GM12878 (cell line): ENCODE results near the gene NMNAT3. TPM values are rescaled to one million over a fixed set of nuclear protein-coding genes. Genes with fewer than 3 reads are reported as not detected.

Source experiments
- ATAC-seq: fragments of 200-7000 bp; cut with Tn5 transposase; 3 replicates; pipeline ENCODE4 v1.9.1; 2020; ENCODE audit warnings: mild to moderate bottlenecking, moderate library complexity
- BruUV-seq: library from RNA; stranded (reverse); fragments of 400-500 nt; replicated peaks from 2 replicates; lab custom pipeline; 2021; lab: Mats Ljungman, UMichigan
- CTCF ChIA-PET: fragments of 300-600 bp; sonication (Branson Sonifier 250); formaldehyde crosslinking; extraction: SDS; loops from one replicate; lab custom pipeline; 2021; ENCODE audit warnings: inconsistent platforms; lab: Yijun Ruan, JAX
- POLR2A ChIA-PET: fragments of 350-600 bp; formaldehyde crosslinking; extraction: SDS; loops from one replicate; lab custom pipeline; 2021; ENCODE audit warnings: inconsistent platforms; lab: Charles Lee
- RAD21 ChIA-PET: fragments of 300-600 bp; sonication (Branson Sonifier 250); formaldehyde crosslinking; loops from one replicate; lab custom pipeline; 2023; ENCODE audit warnings: antibody characterized with exemption; ENCODE audit not compliant: unreplicated experiment; lab: Charles Lee
- SMC1A ChIA-PET: fragments of 300-600 bp; sonication (Branson Sonifier 250); formaldehyde crosslinking; loops from one replicate; lab custom pipeline; 2023; ENCODE audit not compliant: unreplicated experiment, uncharacterized antibody; lab: Charles Lee
- DNase-seq: peaks from one replicate; pipeline ENCODE4 v3.0.0-alpha.2; 2011; ENCODE audit warnings: low read depth, low spot score
- FAIRE-seq: peaks from 3 replicates; lab custom pipeline; 2011; peaks lifted over from hg19 to GRCh38; lab: Jason Lieb, UNC
- H2AFZ ChIP-seq: 2 replicates; pipeline ENCODE4 v1.6.0; 2011; ENCODE audit warnings: low read depth, low read length, control low read depth; ENCODE audit not compliant: control insufficient read depth
- H3K27ac ChIP-seq: 2 replicates; pipeline ENCODE4 v1.5.1; 2011; ENCODE audit warnings: control low read depth; ENCODE audit not compliant: control insufficient read depth, insufficient read depth
- H3K27me3 ChIP-seq, 2 experiments: replicated peaks in 1 of 2; 2 replicates each; pipeline versions ENCODE4 v1.6.0 to v1.6.1; 2011; ENCODE audit warnings: low read length in 1 of 2; ENCODE audit not compliant: control insufficient read depth in 2 of 2, insufficient read depth in 2 of 2
- H3K36me3 ChIP-seq, 2 experiments: 2 replicates each; pipeline ENCODE4 v1.5.1; 2011; ENCODE audit warnings: low read length in 1 of 2; ENCODE audit not compliant: control insufficient read depth in 2 of 2, insufficient read depth in 2 of 2
- H3K4me1 ChIP-seq: 2 replicates; pipeline ENCODE4 v1.6.1; 2011; ENCODE audit warnings: mild to moderate bottlenecking, low read length, moderate library complexity, mixed read lengths; ENCODE audit not compliant: control insufficient read depth, insufficient read depth
- H3K4me2 ChIP-seq: 2 replicates; pipeline ENCODE4 v1.6.0; 2011; ENCODE audit warnings: control low read depth; ENCODE audit not compliant: control insufficient read depth, insufficient read depth
- H3K4me3 ChIP-seq: fragments of 200-600 bp; sonication (generic); 2 replicates; pipeline ENCODE4 v1.5.1; 2016
- H3K79me2 ChIP-seq: 2 replicates; pipeline ENCODE4 v1.6.0; 2011; ENCODE audit warnings: low read length; ENCODE audit not compliant: control insufficient read depth, insufficient read depth
- H3K9ac ChIP-seq: 2 replicates; pipeline ENCODE4 v1.8.0; 2011; ENCODE audit warnings: low read length, control low read depth, mixed read lengths; ENCODE audit not compliant: control insufficient read depth, insufficient read depth
- H3K9me3 ChIP-seq: replicated peaks from 3 replicates; pipeline ENCODE4 v1.5.1; 2011; ENCODE audit warnings: mild to moderate bottlenecking, low read length; ENCODE audit not compliant: control insufficient read depth, insufficient read depth
- H4K20me1 ChIP-seq: 2 replicates; pipeline ENCODE4 v1.6.0; 2011; ENCODE audit not compliant: control insufficient read depth, insufficient read depth
- CBX5 ChIP-seq: sonication (generic); IDR thresholded peaks from 2 replicates; pipeline ENCODE4 v1.6.1; 2016; ENCODE audit warnings: low read depth, moderate library complexity, mild to moderate bottlenecking, inconsistent platforms
- CEBPB ChIP-seq, 2 experiments: fragments of 150-350 bp in 1 of 2; IDR thresholded peaks; 2 replicates each; pipeline ENCODE4 v1.6.1; 2012 to 2014; ENCODE audit warnings: low read depth in 2 of 2, low read length in 2 of 2, borderline replicate concordance in 1 of 2, inconsistent platforms in 1 of 2
- CREB1 ChIP-seq: IDR thresholded peaks from 2 replicates; pipeline ENCODE4 v1.6.1; 2012; ENCODE audit warnings: low read depth, mild to moderate bottlenecking, inconsistent platforms
- EP300 ChIP-seq, 2 experiments: fragments of 150-350 bp in 1 of 2; IDR thresholded peaks; 2 replicates each; pipeline ENCODE4 v1.6.1; 2011 to 2012; ENCODE audit warnings: low read depth in 2 of 2, low read length in 2 of 2, borderline replicate concordance in 1 of 2, improper control_type of control experiment in 1 of 2, inconsistent platforms in 1 of 2; ENCODE audit not compliant: control insufficient read depth in 1 of 2
- FOXK2 ChIP-seq: fragments of 450-650 bp; IDR thresholded peaks from 2 replicates; pipeline ENCODE4 v1.6.1; 2017; ENCODE audit warnings: mild to moderate bottlenecking, moderate library complexity
- IRF3 ChIP-seq: fragments of 450-650 bp; IDR thresholded peaks from 2 replicates; pipeline ENCODE4 v1.6.1; 2014; ENCODE audit warnings: mild to moderate bottlenecking
- MYC ChIP-seq: IDR thresholded peaks from 2 replicates; pipeline ENCODE4 v1.6.1; 2011; ENCODE audit warnings: mild to moderate bottlenecking, low read length, moderate library complexity, inconsistent platforms; ENCODE audit not compliant: insufficient read depth, insufficient replicate concordance, insufficient read length, severe bottlenecking
- PAX8 ChIP-seq: fragments of 450-650 bp; IDR thresholded peaks from 2 replicates; pipeline ENCODE4 v1.6.1; 2017; ENCODE audit warnings: mild to moderate bottlenecking, moderate library complexity
- RAD51 ChIP-seq: fragments of 450-650 bp; IDR thresholded peaks from 2 replicates; pipeline ENCODE4 v1.6.1; 2016; ENCODE audit warnings: moderate library complexity, mild to moderate bottlenecking, inconsistent platforms
- SREBF2 ChIP-seq: IDR thresholded peaks from 2 replicates; pipeline ENCODE4 v1.6.1; 2012; ENCODE audit warnings: mild to moderate bottlenecking, low read length
- SRF ChIP-seq, 2 experiments: IDR thresholded peaks; 2 replicates each; pipeline ENCODE4 v1.6.1; 2011; ENCODE audit warnings: low read depth in 2 of 2, low read length in 2 of 2, mild to moderate bottlenecking in 1 of 2, moderate library complexity in 1 of 2
- ZZZ3 ChIP-seq: IDR thresholded peaks from 2 replicates; pipeline ENCODE4 v1.6.1; 2011; ENCODE audit warnings: low read depth; ENCODE audit not compliant: control insufficient read depth, insufficient read length
- WGBS: methylation state at CpG from one replicate; pipeline ENCODE4 v1.1.6; 2016; ENCODE audit warnings: low lambda C conversion rate; ENCODE audit not compliant: insufficient replicate concordance, insufficient coverage; ENCODE audit errors: missing lambda C conversion rate; 5-methylcytosine and 5-hydroxymethylcytosine counted together
- in situ Hi-C: fragments of 300-500 bp; cut with MboI; formaldehyde crosslinking; loops from 9 replicates; pipeline ENCODE4 v1.14.3; 2018; ENCODE audit warnings: mixed read lengths
- intact Hi-C: fragments of 100-400 bp; cut with micrococcal nuclease; formaldehyde crosslinking; loops from one replicate; pipeline ENCODE4 v1.14.2; 2022; ENCODE audit not compliant: unreplicated experiment
- polyA plus RNA-seq, 11 experiments: library from polyadenylated mRNA; depleted of rRNA in 4 of 11; unstranded in 6 of 11; stranded (reverse) in 5 of 11; fragments of >200 nt; fragmentation: Nextera tagmentation in 4 of 11; fragmentation: Illumina TruSeq in 1 of 11; extraction: Ambion mirVana in 4 of 11; extraction: Trizol in 1 of 11; gene quantifications; 1 replicate in 1 of 11; 2 replicates in 10 of 11; pipeline versions ENCODE4 v1.2.1 to v1.2.3, GENCODE V29; 2011 to 2016; ENCODE audit warnings: inconsistent platforms in 2 of 11, missing spikeins in 2 of 11, low read depth in 1 of 11
- total RNA-seq, 4 experiments: library from RNA; depleted of rRNA in 3 of 4; stranded (reverse); fragments of >200 nt in 3 of 4; fragmentation: Illumina TruSeq in 1 of 4; extraction: Trizol in 1 of 4; gene quantifications; 2 replicates each; pipeline versions ENCODE4 v1.2.1 to v1.2.3, GENCODE V29; 2013 to 2021
- TF ChIP-seq, protein P1 (sequence below): IDR thresholded peaks from 2 replicates; pipeline ENCODE4 v1.6.1; 2012; ENCODE audit warnings: low read length, inconsistent platforms
- TF ChIP-seq, protein P2 (sequence below): fragments of 450-650 bp; IDR thresholded peaks from 2 replicates; pipeline ENCODE4 v1.6.1; 2016; ENCODE audit warnings: mild to moderate bottlenecking

The NMNAT3 gene
- total and polyA plus RNA-seq, 10 of the 15 experiments (the other 5 are each of a cell fraction or from before 2014, with no cell fraction given) = under 0.01 to 0.92 (median 0.08) TPM; not detected in 4

DNA sequence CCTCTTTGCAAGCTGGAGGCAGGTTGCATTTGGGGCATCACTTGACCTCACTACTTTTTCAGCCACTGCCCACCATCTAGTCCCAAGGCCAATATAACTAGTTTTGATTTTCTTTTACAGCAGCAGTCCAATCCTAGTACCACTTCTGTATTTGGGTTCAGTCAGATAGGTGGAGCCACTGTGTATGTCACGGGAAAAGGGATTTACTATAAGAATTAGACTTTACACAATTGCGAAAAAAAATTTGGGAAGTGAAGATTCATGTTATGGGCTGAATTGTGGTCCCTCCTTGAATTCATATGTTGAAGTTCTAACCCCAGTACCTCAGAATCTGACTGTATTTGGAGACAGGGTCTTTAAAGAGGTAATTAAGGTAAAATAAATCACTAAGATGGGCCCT, 37.4 kb upstream of the NMNAT3 start:
- FAIRE-seq (no peak), ATAC-seq (no peak), DNase-seq (no peak)
- H3K4me2 ChIP-seq = no peak overlapping the region
- ChIA-PET CTCF (no interaction called here), SMC1A (no interaction called here), POLR2A (no interaction called here), RAD21 (no interaction called here)
- no peak for TF ChIP-seq CBX5
- TF ChIP-seq EP300 (IDR thresholded peaks at IDR 0.05; ENCODE audit: borderline replicate concordance in 1 of 2, control insufficient read depth in 1 of 2, low read depth in 2 of 2, low read length in 2 of 2) = no peak
- TF ChIP-seq PAX8 = no peak
- no peak for TF ChIP-seq FOXK2
- no peak for TF ChIP-seq CREB1
- no peak for TF ChIP-seq SRF (IDR thresholded peaks at IDR 0.05; ENCODE audit: low read depth in 2 of 2, low read length in 2 of 2)
- TF ChIP-seq IRF3 = no peak
- no peak for TF ChIP-seq ZZZ3
- TF ChIP-seq CEBPB (IDR thresholded peaks at IDR 0.05; ENCODE audit: borderline replicate concordance in 1 of 2, low read depth in 2 of 2, low read length in 2 of 2) = no peak
- no peak for TF ChIP-seq MYC
- TF ChIP-seq, protein P1, sequence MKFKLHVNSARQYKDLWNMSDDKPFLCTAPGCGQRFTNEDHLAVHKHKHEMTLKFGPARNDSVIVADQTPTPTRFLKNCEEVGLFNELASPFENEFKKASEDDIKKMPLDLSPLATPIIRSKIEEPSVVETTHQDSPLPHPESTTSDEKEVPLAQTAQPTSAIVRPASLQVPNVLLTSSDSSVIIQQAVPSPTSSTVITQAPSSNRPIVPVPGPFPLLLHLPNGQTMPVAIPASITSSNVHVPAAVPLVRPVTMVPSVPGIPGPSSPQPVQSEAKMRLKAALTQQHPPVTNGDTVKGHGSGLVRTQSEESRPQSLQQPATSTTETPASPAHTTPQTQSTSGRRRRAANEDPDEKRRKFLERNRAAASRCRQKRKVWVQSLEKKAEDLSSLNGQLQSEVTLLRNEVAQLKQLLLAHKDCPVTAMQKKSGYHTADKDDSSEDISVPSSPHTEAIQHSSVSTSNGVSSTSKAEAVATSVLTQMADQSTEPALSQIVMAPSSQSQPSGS = no peak
- TF ChIP-seq SREBF2 = no peak
- TF ChIP-seq, protein P2, sequence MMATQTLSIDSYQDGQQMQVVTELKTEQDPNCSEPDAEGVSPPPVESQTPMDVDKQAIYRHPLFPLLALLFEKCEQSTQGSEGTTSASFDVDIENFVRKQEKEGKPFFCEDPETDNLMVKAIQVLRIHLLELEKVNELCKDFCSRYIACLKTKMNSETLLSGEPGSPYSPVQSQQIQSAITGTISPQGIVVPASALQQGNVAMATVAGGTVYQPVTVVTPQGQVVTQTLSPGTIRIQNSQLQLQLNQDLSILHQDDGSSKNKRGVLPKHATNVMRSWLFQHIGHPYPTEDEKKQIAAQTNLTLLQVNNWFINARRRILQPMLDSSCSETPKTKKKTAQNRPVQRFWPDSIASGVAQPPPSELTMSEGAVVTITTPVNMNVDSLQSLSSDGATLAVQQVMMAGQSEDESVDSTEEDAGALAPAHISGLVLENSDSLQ = no peak
- no peak for TF ChIP-seq RAD51
- no peaks in the 10 kb centered on the region for H3K79me2 ChIP-seq
- H3K4me3 ChIP-seq = no peak overlapping the region
- H3K4me1 ChIP-seq = no peaks in the 10 kb centered on the region
- H4K20me1 ChIP-seq = no peaks in the 10 kb centered on the region
- in situ Hi-C loops (no loop called here), intact Hi-C loops (no loop called here)
- WGBS = 38% methylated on average over 2 of the region's 2 CpGs
- H3K9ac ChIP-seq = no peak overlapping the region
- no peaks in the 10 kb centered on the region for H3K9me3 ChIP-seq
- H3K36me3 ChIP-seq = no peaks in the 10 kb centered on the region
- no peak overlapping the region for H3K27ac ChIP-seq
- H2AFZ ChIP-seq = no peak overlapping the region
- no peaks in the 10 kb centered on the region for H3K27me3 ChIP-seq
- BruUV-seq = no TSS peak
